Tibial artery (tissue), 4 donors: ENCODE measurements around the gene GUCA2A.
A peak's percentile ranks its signal among the peaks of the same experiment; 100 is the strongest.

ENCODE experiments used
- DNase-seq, 2 donors: peaks; one replicate each; pipeline ENCODE4 v3.0.0-alpha.2; 2019
- H3K27ac ChIP-seq, 2 donors: fragments of 200-600 bp; sonication (generic) in 1 of 2; 1 replicate in 1 of 2; 2 replicates in 1 of 2; pipeline ENCODE4 v1.5.1; 2018 to 2019; ENCODE audit warnings: mild to moderate bottlenecking in 1 of 2
- H3K27me3 ChIP-seq, 2 donors: fragments of 200-600 bp; sonication (generic) in 1 of 2; one replicate each; pipeline versions ENCODE4 v1.5.1 to v1.6.0; 2016 to 2019
- H3K36me3 ChIP-seq, 3 donors: fragments of 200-600 bp; sonication (generic) in 2 of 3; one replicate each; pipeline ENCODE4 v1.5.1; 2016 to 2019; ENCODE audit warnings: mild to moderate bottlenecking in 2 of 3
- H3K4me1 ChIP-seq, 4 donors: fragments of 200-600 bp; sonication (generic) in 2 of 4; 1 replicate in 3 of 4; 2 replicates in 1 of 4; pipeline ENCODE4 v1.5.1; 2016 to 2019
- H3K4me3 ChIP-seq, 2 donors: fragments of 200-600 bp; sonication (generic) in 1 of 2; 1 replicate in 1 of 2; 2 replicates in 1 of 2; pipeline ENCODE4 v1.5.1; 2018 to 2019; ENCODE audit warnings: mild to moderate bottlenecking in 2 of 2
- H3K9me3 ChIP-seq, 3 donors: fragments of 200-600 bp; sonication (generic) in 1 of 3; one replicate each; pipeline ENCODE4 v1.5.1; 2016 to 2019
- intact Hi-C: fragments of 100-400 bp; cut with DNase I; formaldehyde crosslinking; loops from one replicate; pipeline ENCODE4 v1.15.0; 2023; ENCODE audit warnings: low total_unique reads
- TF ChIP-seq, protein P1 (sequence below), 2 experiments: fragments of 200-600 bp in 1 of 2; fragments of 450-650 bp in 1 of 2; IDR thresholded peaks; one replicate each; pipeline ENCODE4 v1.5.1; 2017 to 2019; ENCODE audit warnings: antibody characterized with exemption in 2 of 2, mild to moderate bottlenecking in 1 of 2, moderate library complexity in 1 of 2

Gene GUCA2A

GRCh38 chr1:42152907-42153600 is 11.5 kb downstream of the GUCA2A start, which contains the start of gene GUCA2B:
Gene GUCA2B, plus strand, starts transcription at chr1:42153410. Its CDS starts 41 bp downstream, at chr1:42153451.
- Histone ChIP-seq H3K27me3 (peaks cover 0 to 35% of the 10 kb centered on the region in 2 donors), H3K36me3 (no peaks in the 10 kb centered on the region), H3K4me3 (no peak within 1 kb of the TSS), H3K27ac (no peak within 1 kb of the TSS), H3K9me3 (no peaks in the 10 kb centered on the region), H3K4me1 (no peaks in the 10 kb centered on the region)
- no peak for DNase-seq
- TF ChIP-seq, protein P1, sequence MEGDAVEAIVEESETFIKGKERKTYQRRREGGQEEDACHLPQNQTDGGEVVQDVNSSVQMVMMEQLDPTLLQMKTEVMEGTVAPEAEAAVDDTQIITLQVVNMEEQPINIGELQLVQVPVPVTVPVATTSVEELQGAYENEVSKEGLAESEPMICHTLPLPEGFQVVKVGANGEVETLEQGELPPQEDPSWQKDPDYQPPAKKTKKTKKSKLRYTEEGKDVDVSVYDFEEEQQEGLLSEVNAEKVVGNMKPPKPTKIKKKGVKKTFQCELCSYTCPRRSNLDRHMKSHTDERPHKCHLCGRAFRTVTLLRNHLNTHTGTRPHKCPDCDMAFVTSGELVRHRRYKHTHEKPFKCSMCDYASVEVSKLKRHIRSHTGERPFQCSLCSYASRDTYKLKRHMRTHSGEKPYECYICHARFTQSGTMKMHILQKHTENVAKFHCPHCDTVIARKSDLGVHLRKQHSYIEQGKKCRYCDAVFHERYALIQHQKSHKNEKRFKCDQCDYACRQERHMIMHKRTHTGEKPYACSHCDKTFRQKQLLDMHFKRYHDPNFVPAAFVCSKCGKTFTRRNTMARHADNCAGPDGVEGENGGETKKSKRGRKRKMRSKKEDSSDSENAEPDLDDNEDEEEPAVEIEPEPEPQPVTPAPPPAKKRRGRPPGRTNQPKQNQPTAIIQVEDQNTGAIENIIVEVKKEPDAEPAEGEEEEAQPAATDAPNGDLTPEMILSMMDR (IDR thresholded peaks at IDR 0.05), result no peak
- intact Hi-C loops, result no loop called here

GRCh38 chr1:42152119-42152518 is 12.4 kb downstream of the GUCA2A start:
- no peak overlapping the region for H3K27ac ChIP-seq

GRCh38 chr1:42150651-42151050 is 13.9 kb downstream of the GUCA2A start:
- Histone ChIP-seq H3K36me3 (no peaks in the 10 kb centered on the region), H3K4me1 (no peaks in the 10 kb centered on the region), H3K4me3 (no peak overlapping the region), H3K9me3 (no peaks in the 10 kb centered on the region), H3K27me3 (peaks cover 0 to 52% of the 10 kb centered on the region in 2 donors), H3K27ac (no peak overlapping the region)
- no peak for DNase-seq
- intact Hi-C loops, result no loop called here
- TF ChIP-seq, protein P1 (IDR thresholded peaks at IDR 0.05), result no peak

More at GRCh38 chr1:42152119-42152518, 12.4 kb downstream of the GUCA2A start:
- H3K4me3 ChIP-seq, result no peak overlapping the region
- intact Hi-C loops, result no loop called here
- no peak for DNase-seq
- TF ChIP-seq, protein P1 (IDR thresholded peaks at IDR 0.05), result no peak
- H3K36me3 ChIP-seq, result no peaks in the 10 kb centered on the region
- no peaks in the 10 kb centered on the region for H3K4me1 ChIP-seq
- H3K9me3 ChIP-seq, result no peaks in the 10 kb centered on the region
- H3K27me3 ChIP-seq, result peaks cover 0 to 40% of the 10 kb centered on the region in 2 donors

- H3K36me3 ChIP-seq, result no peaks in the 10 kb centered on the region
- no peak overlapping the region for H3K27ac ChIP-seq
- H3K9me3 ChIP-seq, result no peaks in the 10 kb centered on the region
- H3K27me3 ChIP-seq, result peaks cover 0 to 68% of the 10 kb centered on the region in 2 donors
- TF ChIP-seq, protein P1 (IDR thresholded peaks at IDR 0.05), result no peak
- intact Hi-C loops, result no loop called here
- H3K4me3 ChIP-seq, result no peak overlapping the region
- no peak for DNase-seq
- H3K4me1 ChIP-seq, result no peaks in the 10 kb centered on the region
Observed at GRCh38 chr1:42148166-42148565, 16.4 kb downstream of the GUCA2A start.

GRCh38 chr1:42146626-42147320 is 17.8 kb downstream of the GUCA2A start:
- no peaks in the 10 kb centered on the region for H3K9me3 ChIP-seq
- H3K27ac ChIP-seq, result no peak overlapping the region
- intact Hi-C loops, result no loop called here
- TF ChIP-seq, protein P1 (IDR thresholded peaks at IDR 0.05), result peak; percentile 68 to 74
- DNase-seq, result no peak
- H3K4me3 ChIP-seq, result no peak overlapping the region
- H3K4me1 ChIP-seq, result no peaks in the 10 kb centered on the region
- peaks cover 0 to 76% of the 10 kb centered on the region in 2 donors for H3K27me3 ChIP-seq
- H3K36me3 ChIP-seq, result no peaks in the 10 kb centered on the region
